GM19395 (cell line): ENCODE measurements around the gene HSD11B2.

Experiments
- ATAC-seq: cut with Tn5 transposase; IDR thresholded peaks from one replicate; pipeline ENCODE4 v1.9.1; 2021; ENCODE audit warnings: mild to moderate bottlenecking, moderate library complexity; ENCODE audit not compliant: unreplicated experiment

The HSD11B2 gene

GRCh38 chr16:67448580-67448979 lies 17.7 kb downstream of the HSD11B2 start:
- no peak for ATAC-seq

GRCh38 chr16:67449336-67449735 lies 18.4 kb downstream of the HSD11B2 start:
- ATAC-seq, result no peak

- ATAC-seq, result no peak
Measured at GRCh38 chr16:67449739-67450138, 18.8 kb downstream of the HSD11B2 start.

- no peak for ATAC-seq
Measured at GRCh38 chr16:67451061-67451703, 20.3 kb downstream of the HSD11B2 start.

GRCh38 chr16:67451704-67452435 lies 20.9 kb downstream of the HSD11B2 start:
- ATAC-seq, result no peak

- ATAC-seq, result no peak
Measured at GRCh38 chr16:67454104-67454503, 23.2 kb downstream of the HSD11B2 start.

GRCh38 chr16:67454852-67455251 lies 23.9 kb downstream of the HSD11B2 start:
- ATAC-seq, result no peak

GRCh38 chr16:67456391-67457081 lies 25.6 kb downstream of the HSD11B2 start:
- ATAC-seq, result no peak

GRCh38 chr16:67457611-67458010 lies 26.7 kb downstream of the HSD11B2 start:
- no peak for ATAC-seq

- no peak for ATAC-seq
Measured at GRCh38 chr16:67458121-67458641, 27.3 kb downstream of the HSD11B2 start.

- no peak for ATAC-seq
Measured at GRCh38 chr16:67459066-67459860, 28.3 kb downstream of the HSD11B2 start.

GRCh38 chr16:67459861-67460150 lies 28.9 kb downstream of the HSD11B2 start:
- ATAC-seq, result no peak

GRCh38 chr16:67460168-67460567 lies 29.2 kb downstream of the HSD11B2 start:
- ATAC-seq, result no peak

- ATAC-seq, result no peak
Measured at GRCh38 chr16:67460961-67461360, 30.0 kb downstream of the HSD11B2 start.

GRCh38 chr16:67461600-67462278 lies 30.8 kb downstream of the HSD11B2 start:
- no peak for ATAC-seq

- no peak for ATAC-seq
Measured at GRCh38 chr16:67462279-67462655, 31.3 kb downstream of the HSD11B2 start.

- no peak for ATAC-seq
Measured at GRCh38 chr16:67463059-67463458, 32.1 kb downstream of the HSD11B2 start.

- no peak for ATAC-seq
Measured at GRCh38 chr16:67463691-67464090, 32.8 kb downstream of the HSD11B2 start.

- ATAC-seq, result no peak
Measured at GRCh38 chr16:67464565-67464964, 33.6 kb downstream of the HSD11B2 start.

- no peak for ATAC-seq
Measured at GRCh38 chr16:67466581-67466980, 35.7 kb downstream of the HSD11B2 start.

GRCh38 chr16:67468731-67469130 lies 37.8 kb downstream of the HSD11B2 start:
- ATAC-seq, result no peak
